Fibroblast of lung (primary cell): ENCODE results near the gene KIAA1958. TPM values are rescaled to one million over a fixed set of nuclear protein-coding genes. Genes with fewer than 3 reads are reported as not detected.
A peak's percentile ranks its signal among the peaks of the same experiment; 100 is the strongest.

Source experiments
- DNase-seq, 2 donors: peaks; one replicate each; pipeline versions ENCODE4 v3.0.0 to v3.0.0-alpha.2; 2010; ENCODE audit warnings: low read depth in 2 of 2
- H2AFZ ChIP-seq: 2 replicates; pipeline ENCODE4 v1.5.1; 2012; ENCODE audit warnings: low read length, control low read depth, inconsistent platforms
- H3K27ac ChIP-seq: 2 replicates; pipeline ENCODE4 v1.5.1; 2011; ENCODE audit warnings: low read length, control low read depth; ENCODE audit not compliant: insufficient read depth
- H3K27me3 ChIP-seq: 2 replicates; pipeline ENCODE4 v1.5.1; 2011; ENCODE audit warnings: mild to moderate bottlenecking, low read length; ENCODE audit not compliant: control insufficient read depth, insufficient read depth
- H3K36me3 ChIP-seq: 2 replicates; pipeline ENCODE4 v1.5.1; 2011; ENCODE audit warnings: low read length; ENCODE audit not compliant: control insufficient read depth, insufficient read depth
- H3K4me1 ChIP-seq: 2 replicates; pipeline ENCODE4 v1.5.1; 2011; ENCODE audit warnings: low read length; ENCODE audit not compliant: control insufficient read depth, insufficient read depth; ENCODE audit errors: extremely low read depth
- H3K4me2 ChIP-seq: 2 replicates; pipeline ENCODE4 v1.5.1; 2011; ENCODE audit warnings: low read length, control low read depth; ENCODE audit not compliant: insufficient read depth; ENCODE audit errors: extremely low read depth
- H3K4me3 ChIP-seq, 4 experiments: fragments of 200-600 bp in 1 of 4; sonication (generic) in 1 of 4; replicated peaks in 1 of 4; 2 replicates each; pipeline ENCODE4 v1.5.1; 2011 to 2016; ENCODE audit warnings: low read length in 4 of 4, low read depth in 3 of 4, mild to moderate bottlenecking in 3 of 4, control low read depth in 2 of 4, inconsistent platforms in 1 of 4, mixed read lengths in 1 of 4; ENCODE audit not compliant: insufficient read depth in 1 of 4; ENCODE audit errors: control extremely low read depth in 1 of 4
- H3K79me2 ChIP-seq: 2 replicates; pipeline ENCODE4 v1.5.1; 2012; ENCODE audit warnings: mild to moderate bottlenecking, low read length, inconsistent platforms; ENCODE audit not compliant: control insufficient read depth, insufficient read depth
- H3K9ac ChIP-seq: 2 replicates; pipeline ENCODE4 v1.5.1; 2011; ENCODE audit warnings: mild to moderate bottlenecking, low read length, control low read depth; ENCODE audit not compliant: insufficient read depth
- H3K9me3 ChIP-seq: 2 replicates; pipeline ENCODE4 v1.5.1; 2012; ENCODE audit warnings: low read depth, low read length; ENCODE audit not compliant: control insufficient read depth, insufficient read depth
- H4K20me1 ChIP-seq: 2 replicates; pipeline ENCODE4 v1.5.1; 2011; ENCODE audit warnings: low read length; ENCODE audit not compliant: control insufficient read depth, insufficient read depth; ENCODE audit errors: extremely low read depth
- EZH2 ChIP-seq: IDR thresholded peaks from 2 replicates; pipeline ENCODE4 v1.5.1; 2012; ENCODE audit warnings: low read length, control low read depth, mild to moderate bottlenecking; ENCODE audit errors: missing control alignments
- polyA plus RNA-seq, 2 donors: library from polyadenylated mRNA; depleted of rRNA in 1 of 2; stranded (reverse) in 1 of 2; unstranded in 1 of 2; fragments of >200 nt; gene quantifications; 2 replicates each; pipeline ENCODE4 v1.2.1, GENCODE V29; 2011 to 2012; ENCODE audit warnings: missing spikeins in 1 of 2
- total RNA-seq: library from RNA; depleted of rRNA; stranded (reverse); fragments of >200 nt; gene quantifications from 2 replicates; pipeline ENCODE4 v1.2.1, GENCODE V29; 2014
- TF ChIP-seq, protein P1 (sequence below), 2 donors: IDR thresholded peaks in 1 of 2; conservative IDR thresholded peaks in 1 of 2; 1 replicate in 1 of 2; 2 replicates in 1 of 2; pipeline ENCODE4 v1.5.1; 2011 to 2012; ENCODE audit warnings: low read length in 2 of 2, control low read depth in 1 of 2, inconsistent platforms in 1 of 2, low read depth in 1 of 2, mild to moderate bottlenecking in 1 of 2

KIAA1958 gene
- total and polyA plus RNA-seq, 2 donors (not counting 1 experiment from before 2014, with no cell fraction given): 0.75 to 3.0 TPM

DNA sequence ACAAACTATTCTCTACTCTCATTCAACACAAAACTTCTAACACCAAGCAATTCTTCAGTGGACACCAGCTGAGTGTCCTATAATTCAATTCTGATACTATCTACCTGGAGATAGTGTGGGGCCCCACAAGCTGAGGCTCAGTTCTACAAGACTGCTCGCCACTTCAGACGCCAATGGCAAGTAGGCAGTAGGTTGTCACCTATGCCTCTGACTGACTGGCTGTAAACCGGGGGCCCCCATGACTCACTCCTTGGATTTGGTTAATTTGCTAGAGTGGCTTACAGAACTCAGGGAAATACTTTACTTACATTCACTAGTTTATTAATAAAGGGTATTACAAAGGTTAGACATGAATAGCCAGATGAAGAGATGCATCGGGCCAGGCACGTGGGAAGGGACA, 209.8 kb downstream of the KIAA1958 start:
- H2AFZ ChIP-seq: no peak overlapping the region
- H3K36me3 ChIP-seq: no peaks in the 10 kb centered on the region
- H3K27ac ChIP-seq: no peak overlapping the region
- DNase-seq: no peak
- H3K79me2 ChIP-seq: no peaks in the 10 kb centered on the region
- no peak overlapping the region for H3K4me3 ChIP-seq
- no peaks in the 10 kb centered on the region for H4K20me1 ChIP-seq
- H3K4me2 ChIP-seq: no peak overlapping the region
- no peak for TF ChIP-seq EZH2
- TF ChIP-seq, protein P1, sequence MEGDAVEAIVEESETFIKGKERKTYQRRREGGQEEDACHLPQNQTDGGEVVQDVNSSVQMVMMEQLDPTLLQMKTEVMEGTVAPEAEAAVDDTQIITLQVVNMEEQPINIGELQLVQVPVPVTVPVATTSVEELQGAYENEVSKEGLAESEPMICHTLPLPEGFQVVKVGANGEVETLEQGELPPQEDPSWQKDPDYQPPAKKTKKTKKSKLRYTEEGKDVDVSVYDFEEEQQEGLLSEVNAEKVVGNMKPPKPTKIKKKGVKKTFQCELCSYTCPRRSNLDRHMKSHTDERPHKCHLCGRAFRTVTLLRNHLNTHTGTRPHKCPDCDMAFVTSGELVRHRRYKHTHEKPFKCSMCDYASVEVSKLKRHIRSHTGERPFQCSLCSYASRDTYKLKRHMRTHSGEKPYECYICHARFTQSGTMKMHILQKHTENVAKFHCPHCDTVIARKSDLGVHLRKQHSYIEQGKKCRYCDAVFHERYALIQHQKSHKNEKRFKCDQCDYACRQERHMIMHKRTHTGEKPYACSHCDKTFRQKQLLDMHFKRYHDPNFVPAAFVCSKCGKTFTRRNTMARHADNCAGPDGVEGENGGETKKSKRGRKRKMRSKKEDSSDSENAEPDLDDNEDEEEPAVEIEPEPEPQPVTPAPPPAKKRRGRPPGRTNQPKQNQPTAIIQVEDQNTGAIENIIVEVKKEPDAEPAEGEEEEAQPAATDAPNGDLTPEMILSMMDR (conservative IDR thresholded peaks at IDR 0.05 in 1 of 2, IDR thresholded peaks at IDR 0.05 in 1 of 2; ENCODE audit: low read depth in 1 of 2, low read length in 2 of 2): no peak
- no peaks in the 10 kb centered on the region for H3K27me3 ChIP-seq
- no peak overlapping the region for H3K9ac ChIP-seq
- H3K4me1 ChIP-seq: no peaks in the 10 kb centered on the region
- H3K9me3 ChIP-seq: no peaks in the 10 kb centered on the region

DNA sequence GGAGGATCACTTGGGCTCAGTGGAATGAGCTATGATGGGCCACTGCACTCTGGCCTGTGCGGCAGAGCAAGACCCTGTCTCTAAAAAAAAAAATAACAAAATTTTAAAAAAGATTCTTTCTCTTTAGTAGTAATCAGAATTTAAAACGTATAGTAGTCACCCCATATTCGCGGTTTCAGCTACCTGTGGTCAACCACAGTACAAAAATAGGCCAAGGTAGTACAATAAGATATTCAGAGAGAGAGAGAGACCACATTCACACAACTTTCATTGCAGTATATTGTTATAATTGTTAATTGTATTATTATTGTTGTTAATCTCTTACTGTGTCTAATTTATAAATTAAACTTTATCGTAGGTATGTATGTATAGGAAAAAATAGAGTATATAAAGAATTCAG, 212.6 kb downstream of the KIAA1958 start:
- Histone ChIP-seq H3K4me2 (no peak overlapping the region), H3K36me3 (no peaks in the 10 kb centered on the region), H3K4me3 (no peak overlapping the region), H3K9me3 (no peaks in the 10 kb centered on the region), H3K27me3 (no peaks in the 10 kb centered on the region), H4K20me1 (no peaks in the 10 kb centered on the region), H3K27ac (no peak overlapping the region), H3K79me2 (no peaks in the 10 kb centered on the region), H2AFZ (no peak overlapping the region), H3K4me1 (no peaks in the 10 kb centered on the region), H3K9ac (no peak overlapping the region)
- DNase-seq: no peak
- no peak for TF ChIP-seq EZH2
- TF ChIP-seq, protein P1 (conservative IDR thresholded peaks at IDR 0.05 in 1 of 2, IDR thresholded peaks at IDR 0.05 in 1 of 2; ENCODE audit: low read depth in 1 of 2, low read length in 2 of 2): no peak

DNA sequence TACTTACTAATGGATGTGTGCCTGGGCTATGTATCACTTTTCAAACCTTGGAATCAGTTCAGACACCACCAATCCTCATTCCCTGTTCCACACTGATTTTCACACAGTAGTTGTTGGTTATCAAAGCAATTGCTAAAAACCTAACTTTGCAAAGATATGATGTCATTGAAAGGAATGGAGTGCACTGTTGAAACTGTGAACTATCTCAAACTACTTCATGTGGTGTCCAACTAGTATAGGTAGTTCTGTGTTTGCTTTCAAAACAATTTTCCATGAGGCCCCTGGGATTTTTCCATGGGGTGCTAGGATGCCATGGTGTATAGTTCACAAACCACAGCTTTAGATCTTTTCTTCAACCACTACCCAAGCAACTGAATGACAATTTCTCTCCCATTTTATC, 213.5 kb downstream of the KIAA1958 start:
- Histone ChIP-seq H3K4me3 (no peak overlapping the region), H2AFZ (no peak overlapping the region), H3K27me3 (no peaks in the 10 kb centered on the region), H3K9ac (no peak overlapping the region), H3K27ac (no peak overlapping the region), H3K4me2 (no peak overlapping the region), H4K20me1 (no peaks in the 10 kb centered on the region), H3K79me2 (no peaks in the 10 kb centered on the region), H3K9me3 (no peaks in the 10 kb centered on the region), H3K4me1 (no peaks in the 10 kb centered on the region), H3K36me3 (no peaks in the 10 kb centered on the region)
- peak in 1 of 2 donors; percentile 33 for DNase-seq
- TF ChIP-seq EZH2: no peak
